Right forelimb (tissue), 1 donor: ENCODE data around the gene C5orf46.
"Not testable (repeated sequence)": the region's sequence is repeated elsewhere in the genome, so short reads cannot be mapped to it uniquely, and the experiment has no call there.

Experiments used
- DNase-seq: peaks from one replicate; pipeline ENCODE4 v3.0.0-alpha.2; 2018

Gene C5orf46

DNA sequence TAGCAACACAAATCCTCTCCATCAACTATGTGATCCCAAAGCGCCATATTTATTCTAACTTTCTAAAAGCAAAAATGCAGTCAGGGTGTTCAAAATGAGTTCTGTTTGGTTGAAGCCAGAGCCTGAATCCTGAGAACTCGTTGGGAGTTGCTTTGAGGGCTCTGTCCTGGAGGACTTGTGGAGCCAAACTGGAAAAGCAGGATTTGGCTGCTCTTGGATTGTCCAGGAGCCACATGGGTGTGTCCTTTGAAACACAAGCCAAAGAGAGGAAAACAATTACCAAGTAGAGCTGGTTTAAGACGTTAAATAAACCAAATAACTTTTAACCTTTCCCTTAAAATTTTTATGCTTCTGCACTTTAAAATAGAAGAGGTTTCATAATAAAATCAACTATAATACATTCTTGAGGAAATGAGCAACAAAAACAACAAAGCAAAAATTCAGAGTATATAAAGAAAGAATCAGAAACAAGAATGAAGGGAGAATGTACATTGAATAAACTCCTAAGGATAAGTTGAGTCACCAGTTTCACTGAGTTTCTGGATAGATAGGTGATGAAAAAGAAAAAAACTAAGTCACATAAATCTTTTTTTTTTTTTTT is 13.5 kb downstream of the C5orf46 start:
- no peak for DNase-seq

DNA sequence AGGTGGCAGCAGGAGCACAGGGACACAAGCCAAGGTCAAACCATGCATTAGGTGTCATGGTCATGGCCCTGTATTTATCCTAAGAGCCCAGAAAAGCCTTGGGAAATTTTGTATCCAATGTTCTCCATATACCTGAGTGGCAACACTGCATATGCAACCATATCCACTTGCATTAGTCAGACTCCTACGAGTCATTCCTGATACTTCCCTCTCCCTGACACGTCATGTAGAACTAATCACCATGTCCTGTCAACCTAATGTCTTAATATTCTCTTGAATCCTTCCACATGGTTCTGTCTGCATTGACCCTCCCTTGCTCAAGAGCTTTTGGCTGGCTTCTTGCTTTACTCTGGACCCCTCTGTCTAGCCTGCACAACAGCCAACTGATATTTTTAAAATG is 18.4 kb downstream of the C5orf46 start:
- DNase-seq = no peak

DNA sequence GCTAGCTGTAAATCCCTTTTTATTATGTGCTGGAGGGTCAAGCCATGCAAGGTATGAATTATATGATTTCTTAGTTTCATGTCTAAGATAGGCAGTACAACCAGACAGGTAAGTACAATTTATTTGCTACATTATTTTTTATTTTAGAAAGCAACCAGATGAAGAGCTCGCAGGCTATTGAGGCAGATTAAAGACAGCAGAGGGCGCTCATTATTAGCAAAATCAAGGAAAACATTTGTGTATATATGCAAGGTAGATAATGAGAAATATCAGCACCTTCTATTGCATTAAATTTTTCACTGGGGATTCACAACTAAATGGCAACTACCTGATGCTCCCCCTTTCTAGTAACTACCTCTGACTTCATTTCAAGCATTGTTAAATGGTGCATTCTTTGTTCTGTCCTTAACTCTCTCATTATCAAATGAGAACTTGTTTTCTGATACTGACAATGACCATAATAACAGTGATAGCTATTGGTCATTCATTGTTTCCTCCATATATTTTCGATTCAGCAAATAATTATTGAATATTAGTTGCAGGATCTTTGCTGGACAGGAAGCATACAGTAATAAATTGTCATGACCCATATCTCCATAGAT is 19.2 kb downstream of the C5orf46 start:
- no peak for DNase-seq

DNA sequence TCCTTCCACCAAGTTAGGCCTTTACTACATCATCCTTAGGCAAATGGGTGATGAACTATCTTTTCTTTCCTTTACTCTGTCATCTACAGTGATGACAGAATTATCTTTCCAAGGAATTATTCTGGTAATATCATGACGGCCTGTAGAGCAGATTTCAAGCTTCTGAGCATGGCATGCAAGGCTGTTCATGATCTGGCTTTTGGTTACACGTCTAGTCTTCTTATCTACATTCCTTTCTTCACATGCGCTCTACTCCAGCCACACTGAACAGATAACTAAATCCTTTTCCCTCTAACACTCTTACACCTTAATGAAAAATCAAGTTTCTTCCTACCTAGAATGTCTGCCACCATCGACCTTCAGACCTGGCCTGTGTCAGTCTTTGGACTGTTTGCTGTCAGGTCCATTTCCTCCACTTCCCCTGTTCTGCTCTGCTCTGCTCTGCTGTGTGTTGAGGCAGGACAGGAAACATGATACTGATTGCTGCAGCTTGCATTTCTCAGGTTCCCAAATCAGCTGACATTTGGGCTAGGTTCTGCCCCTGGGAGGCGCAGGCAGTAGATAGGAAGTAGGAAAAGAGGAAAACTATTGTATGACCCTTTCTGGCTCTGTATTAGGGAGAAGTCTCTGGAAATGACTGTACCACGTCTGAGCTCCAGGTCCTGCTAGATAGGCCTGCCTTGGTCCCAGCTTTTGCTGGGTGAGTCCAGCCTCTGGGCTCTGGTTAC is 23.6 kb downstream of the C5orf46 start:
- no peak for DNase-seq

DNA sequence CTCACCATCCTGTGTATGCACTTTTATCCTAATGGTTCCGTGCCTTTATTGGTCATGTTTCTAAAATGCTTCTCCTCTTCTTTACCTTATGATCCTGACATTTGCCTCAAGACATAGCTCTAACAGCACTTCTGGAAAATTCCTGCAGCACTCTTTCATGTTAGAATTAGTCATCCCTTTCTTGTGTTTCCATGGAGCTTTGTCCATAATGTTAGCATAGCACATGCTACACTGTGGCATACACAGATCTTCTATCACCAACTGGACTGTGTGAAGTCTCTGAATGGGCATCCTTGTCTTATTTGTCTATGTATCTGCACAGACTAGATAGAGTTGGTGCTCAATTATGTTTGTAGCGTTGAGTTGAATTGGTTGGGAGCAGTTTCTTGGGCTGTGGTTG is 25.9 kb downstream of the C5orf46 start:
- no peak for DNase-seq

DNA sequence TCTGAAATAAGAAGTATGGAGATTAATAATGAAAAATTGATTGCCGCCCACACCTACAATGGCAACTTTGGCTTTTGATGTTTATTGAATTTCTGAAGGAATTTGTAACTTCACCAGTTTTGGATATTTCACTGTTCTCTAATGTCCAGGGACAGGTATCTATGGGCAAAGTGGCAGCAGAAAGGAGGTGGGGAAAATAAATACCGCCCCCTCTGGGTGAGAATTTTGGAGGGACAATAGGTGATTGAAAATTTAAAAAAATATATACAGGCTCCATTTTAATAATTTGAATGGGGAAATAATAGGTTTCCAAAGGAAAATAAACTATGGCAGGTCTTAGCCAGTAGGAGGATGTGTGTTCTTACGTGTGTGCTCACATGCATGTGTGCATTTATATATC is 26.6 kb downstream of the C5orf46 start:
- no peak for DNase-seq

DNA sequence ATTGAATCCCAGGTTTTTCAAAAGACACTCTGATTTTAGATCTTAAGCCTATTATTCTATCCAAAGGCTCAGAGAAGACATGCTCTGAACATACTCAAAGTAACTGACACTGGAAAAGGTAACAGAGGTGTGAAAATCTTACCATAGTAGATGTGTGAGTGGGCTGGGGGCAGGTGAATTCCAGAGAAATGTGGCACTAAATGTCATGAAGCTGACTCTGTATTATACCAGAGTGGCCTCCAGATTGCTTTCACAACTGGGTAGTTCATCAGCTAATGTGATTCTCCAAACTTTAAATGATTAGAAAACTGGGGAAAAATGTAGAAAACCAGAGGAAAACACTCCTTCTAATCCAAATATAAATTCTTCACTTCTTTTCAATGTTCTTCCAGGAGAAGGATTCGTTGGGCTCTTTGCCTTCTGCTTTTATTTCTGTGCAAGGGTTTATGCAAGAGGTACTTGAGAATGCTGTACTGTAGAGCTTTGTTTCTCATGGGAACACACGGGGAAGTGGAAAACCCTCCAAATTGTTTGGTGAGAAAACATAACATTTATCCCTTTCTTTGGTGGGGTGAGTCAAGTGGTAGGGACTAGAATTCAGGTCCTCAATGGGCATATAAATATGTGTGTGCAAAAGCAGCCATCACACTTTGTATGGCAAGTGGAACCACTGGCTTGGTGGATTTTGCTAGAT is 28.1 kb downstream of the C5orf46 start, which contains the start of gene SCGB3A2:
Gene SCGB3A2 (plus strand): TSS at position 646 of the 694 bp plus-strand sequence. CDS start 93 bp downstream, outside the sequence.
- no peak for DNase-seq

DNA sequence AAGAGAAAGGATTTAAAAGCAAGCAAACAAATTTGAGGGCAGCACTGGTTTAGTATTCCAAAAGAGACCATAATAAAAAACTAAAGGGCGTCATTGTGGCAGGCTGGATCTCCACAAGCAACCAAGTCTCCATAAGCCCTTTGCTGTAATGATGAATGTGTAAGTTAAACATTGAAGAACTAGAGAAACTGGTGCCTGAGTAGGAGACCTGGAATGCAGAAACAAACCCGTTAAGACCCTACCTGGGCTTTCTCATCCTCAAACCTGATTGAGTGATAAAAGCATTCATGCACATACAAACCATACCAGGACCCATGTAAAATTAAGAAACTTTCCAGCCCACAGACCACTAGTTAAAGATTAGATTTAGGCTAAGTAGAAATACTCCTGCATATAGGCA is 29.7 kb downstream of the C5orf46 start:
- no peak for DNase-seq

DNA sequence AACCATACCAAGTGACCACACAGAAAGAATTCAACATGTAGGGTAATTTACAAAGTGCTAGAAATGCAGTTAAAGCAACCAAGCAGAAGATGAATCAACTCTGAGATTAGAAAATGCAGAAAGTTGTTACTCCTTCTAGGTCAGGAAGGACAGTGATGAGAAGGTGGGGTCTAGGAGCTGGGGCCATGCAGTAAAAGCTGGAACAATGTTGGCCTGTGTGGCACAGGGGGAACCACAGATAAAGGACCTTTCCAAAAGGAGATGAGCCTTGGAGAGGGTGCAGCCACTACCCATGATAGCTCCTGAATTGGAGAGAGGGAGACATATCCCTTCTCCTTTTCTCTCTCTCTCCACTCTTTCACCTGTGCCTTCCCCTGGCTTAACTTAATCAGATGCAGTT is 30.2 kb downstream of the C5orf46 start:
- DNase-seq = no peak

DNA sequence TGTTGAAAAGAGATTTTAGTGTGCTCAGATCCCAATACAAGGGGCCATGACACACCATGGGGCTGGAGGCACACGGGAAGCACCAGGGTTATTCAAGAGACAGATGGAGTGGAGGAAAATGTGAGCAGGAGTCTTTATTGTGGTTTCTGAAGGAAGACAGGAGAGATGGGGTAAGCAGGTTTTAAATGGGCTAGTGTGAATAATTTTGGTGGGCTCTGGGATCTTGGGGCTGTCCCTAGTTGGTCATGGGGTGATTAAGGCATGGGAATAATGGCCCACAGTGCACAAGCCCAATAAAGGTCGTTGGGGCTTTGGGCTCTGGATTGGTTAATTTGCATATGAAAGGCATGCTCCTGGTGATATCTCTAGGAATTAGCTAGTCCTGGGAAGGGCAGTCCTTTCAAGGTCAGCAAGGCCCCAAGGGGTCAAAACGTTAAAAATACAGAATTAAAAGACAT is 31.4 kb downstream of the C5orf46 start:
- no peak for DNase-seq

DNA sequence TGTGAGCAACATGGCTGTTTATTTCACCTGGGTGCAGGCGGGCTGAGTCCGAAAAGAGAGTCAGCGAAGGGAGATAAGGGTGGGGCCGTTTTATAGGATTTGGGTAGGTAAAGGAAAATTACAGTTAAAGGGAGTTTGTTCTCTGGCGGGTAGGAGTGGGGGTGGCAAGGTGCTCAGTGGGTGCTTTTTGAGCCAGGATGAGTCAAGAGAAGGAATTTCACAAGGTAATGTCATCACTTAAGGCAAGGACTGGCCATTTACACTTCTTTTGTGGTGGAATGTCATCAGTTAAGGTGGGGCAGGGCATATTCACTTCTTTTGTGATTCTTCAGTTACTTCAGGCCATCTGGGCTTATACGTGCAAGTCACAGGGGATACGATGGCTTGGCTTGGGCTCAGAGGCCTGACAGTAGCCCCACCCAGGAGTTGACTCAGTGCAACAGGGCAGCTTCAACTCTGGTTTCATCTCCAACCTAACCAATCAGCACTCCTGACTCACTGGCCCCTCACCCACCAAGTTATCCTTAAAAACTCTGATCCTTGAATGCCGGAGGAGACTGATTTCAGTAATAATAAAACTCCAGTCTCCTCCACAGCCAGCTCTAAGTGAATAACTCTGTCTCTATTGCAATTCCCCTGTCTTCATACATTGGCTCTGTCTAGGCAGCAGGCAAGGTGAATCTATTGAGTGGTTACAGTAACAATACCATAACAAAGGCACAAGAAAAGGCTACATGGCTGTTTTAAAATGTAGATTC is 32.0 kb downstream of the C5orf46 start:
- DNase-seq = not testable (repeated sequence)

DNA sequence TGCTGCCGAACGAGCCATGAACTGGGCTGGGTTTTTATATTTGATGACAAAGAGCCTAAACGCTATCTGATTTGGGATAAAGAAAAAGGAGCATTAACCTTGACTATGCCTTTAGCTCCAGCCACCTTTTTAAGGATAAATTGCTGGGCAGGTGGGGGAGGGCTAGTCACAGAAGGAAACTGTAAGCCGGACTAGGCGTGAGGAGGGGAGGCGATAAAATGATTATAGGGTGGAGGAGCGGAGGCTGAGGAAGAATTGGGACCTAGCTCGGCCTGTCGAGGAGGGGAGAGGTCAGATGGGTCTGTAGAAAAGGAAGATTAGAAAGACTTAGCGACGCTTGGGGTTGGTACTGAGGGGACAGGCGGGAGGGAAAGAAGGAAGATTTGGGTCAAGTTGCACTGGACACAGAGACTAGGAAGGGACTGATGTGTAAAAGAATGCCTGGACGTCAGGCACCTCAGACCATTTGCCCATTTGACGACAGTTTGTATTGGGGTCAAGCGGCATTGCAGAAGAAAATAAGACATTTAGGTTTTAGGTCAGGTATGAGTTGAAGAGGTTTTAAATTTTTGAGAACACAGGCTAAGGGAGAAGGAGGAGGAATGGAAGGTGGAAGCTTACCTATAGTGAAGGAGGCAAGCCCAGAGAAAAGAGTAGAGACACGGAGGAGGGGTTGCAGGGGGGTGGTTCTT is 33.4 kb downstream of the C5orf46 start:
- not testable (repeated sequence) for DNase-seq

DNA sequence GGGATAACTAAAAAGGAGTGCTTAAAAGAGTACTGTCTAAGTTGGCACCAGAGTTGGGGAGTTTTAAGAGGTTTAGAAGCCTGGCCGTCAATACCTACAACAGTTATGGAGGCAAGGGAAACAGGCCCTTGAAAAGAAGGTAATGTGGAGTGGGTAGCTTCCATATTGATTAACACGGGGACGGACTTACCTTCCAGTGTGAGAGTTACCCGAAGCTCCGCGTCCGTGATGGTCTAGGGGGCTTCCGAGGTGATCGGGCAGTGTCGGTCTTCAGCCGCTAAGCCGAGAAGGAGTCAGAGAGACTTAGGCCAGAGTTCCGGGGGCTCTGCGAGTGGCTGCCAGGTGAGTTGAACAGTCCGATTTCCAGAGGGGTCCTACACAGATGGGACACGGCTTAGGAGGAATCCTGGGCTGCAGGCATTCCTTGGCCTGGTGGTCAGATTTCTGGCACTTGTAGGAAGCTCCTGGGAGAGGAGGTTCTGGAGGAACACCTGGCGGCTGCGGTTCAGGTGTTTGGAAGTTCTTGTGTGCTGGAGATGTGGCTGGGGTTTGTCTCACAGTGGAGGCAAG is 34.3 kb downstream of the C5orf46 start:
- DNase-seq = not testable (repeated sequence)

DNA sequence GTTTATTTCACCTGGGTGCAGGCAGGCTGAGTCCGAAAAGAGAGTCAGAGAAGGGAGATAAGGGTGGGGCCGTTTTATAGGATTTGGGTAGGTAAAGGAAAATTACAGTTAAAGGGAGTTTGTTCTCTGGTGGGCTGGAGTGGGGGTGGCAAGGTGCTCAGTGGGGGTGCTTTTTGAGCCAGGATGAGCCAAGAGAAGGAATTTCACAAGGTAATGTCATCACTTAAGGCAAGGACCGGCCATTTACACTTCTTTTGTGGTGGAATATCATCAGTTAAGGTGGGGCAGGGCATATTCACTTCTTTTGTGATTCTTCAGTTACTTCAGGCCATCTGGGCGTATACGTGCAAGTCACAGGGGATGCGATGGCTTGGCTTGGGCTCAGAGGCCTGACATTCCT is 36.4 kb downstream of the C5orf46 start:
- DNase-seq = not testable (repeated sequence)

DNA sequence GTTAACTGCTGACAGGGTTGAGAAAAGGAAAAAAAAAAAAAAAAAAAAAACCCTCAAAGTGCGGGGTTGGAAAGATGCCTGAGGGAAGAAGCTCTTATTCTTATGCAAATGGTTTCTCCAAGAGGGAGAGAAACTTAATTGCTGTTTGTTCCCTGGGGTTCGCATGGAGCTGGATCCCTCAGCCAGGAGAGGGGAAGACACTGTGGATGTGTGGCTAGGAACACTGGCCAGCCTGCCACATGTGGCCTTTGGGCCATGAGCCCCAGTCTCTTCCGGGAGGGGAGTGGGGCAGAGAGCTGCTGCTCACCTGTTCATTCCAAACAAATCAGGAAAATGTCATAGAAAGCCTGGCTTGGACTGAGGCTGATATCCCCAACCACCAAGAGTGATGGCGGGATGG is 37.2 kb downstream of the C5orf46 start:
- DNase-seq = no peak

DNA sequence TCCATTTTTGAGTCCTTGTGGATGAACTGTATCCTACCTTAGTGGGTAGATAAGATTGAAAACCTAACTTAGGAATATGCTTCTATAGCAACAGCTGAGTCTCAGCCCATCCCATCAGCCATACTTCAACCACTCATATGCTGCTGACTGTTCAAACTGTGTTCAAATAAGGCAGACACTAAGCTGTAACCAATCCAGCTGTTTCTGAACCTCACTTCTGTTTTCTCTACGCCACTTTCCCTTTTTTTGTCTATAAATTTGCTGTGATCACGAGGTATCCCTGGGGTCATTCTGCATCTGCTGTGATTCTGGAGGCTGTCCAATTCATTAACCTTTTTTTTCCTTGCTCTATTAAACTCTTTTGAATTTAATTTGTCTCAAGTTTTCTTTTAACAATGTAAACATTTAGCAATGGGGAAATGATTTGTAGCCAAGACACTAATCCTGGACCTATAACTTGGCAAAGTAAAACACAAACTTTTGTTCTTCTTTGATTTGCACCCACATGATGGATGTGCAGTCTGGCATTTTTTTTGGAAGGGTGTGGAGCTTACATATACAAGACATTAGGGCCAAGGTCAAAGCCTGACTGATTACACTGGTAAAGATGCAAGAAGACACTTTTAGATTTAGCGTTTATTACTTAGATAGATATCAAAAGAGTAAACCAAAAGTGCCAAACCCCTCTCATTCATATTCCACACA is 42.7 kb downstream of the C5orf46 start:
- DNase-seq = no peak

DNA sequence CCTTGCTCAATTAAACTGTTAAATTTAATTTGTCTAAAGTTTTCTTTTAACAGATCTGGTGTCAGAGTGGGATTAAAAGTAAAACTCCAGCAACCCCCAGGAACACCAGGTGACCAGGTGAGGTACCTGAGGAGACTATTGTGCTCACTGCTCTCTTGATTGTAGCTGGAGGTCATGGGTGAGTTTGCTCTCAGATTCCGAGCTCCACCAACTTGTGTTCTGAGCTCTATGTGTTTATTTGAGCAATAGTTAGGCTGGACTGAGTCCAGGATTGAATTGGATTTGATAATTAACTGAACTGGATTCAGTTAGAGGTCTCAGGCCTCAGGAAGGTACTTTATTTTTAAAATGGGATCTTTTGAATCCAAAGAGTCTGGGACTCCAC is 45.7 kb downstream of the C5orf46 start:
- DNase-seq = no peak

DNA sequence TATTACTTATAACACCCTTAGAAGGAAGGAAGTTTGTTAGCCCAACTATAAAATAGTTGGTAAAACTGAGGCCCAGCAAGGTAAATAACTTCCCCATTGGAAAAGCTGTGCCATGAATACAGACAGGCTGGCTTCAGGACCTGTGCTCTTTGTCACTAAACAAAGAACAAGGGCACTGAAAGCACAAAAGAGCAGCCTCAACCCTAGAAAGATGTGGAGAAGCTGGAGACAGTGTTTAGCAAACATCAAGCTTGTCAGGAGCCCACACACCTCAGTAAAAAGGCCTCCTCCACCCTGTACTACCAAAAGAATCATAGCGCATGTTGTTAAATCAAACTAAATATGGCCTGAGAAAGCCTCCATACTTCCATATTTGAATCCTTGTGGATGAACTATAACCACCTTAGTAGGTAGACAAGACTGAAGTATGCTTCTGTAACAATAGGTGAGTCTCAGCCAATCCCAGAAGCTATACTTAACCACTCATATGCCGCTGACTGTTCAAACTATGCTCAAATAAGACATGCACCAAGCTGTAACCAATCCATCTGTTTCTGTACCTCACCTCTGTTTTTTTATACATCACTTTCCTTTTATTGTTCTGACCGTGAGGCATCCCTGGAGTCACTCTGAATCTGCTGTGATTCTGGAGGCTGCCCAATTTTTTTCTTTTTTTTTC is 46.2 kb downstream of the C5orf46 start:
- DNase-seq = no peak

DNA sequence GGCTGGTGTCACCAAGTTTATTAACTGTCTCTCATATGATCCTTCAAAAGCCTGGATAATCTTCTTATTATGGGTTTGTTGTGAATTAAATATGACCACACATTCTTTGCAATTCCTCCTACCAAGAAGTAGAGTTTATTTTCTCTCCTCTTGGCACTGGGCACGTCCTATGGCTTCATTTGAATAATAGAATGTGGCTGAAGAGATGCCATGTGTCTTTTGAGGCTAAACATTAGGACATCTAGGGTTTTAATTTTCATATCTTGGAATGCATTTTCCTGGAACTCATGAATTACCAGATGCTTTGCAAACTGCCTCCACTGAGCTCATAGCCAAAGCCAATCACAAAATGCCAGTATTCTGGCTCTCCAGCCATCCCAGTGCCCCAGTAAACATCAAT is 47.8 kb downstream of the C5orf46 start:
- no peak for DNase-seq

DNA sequence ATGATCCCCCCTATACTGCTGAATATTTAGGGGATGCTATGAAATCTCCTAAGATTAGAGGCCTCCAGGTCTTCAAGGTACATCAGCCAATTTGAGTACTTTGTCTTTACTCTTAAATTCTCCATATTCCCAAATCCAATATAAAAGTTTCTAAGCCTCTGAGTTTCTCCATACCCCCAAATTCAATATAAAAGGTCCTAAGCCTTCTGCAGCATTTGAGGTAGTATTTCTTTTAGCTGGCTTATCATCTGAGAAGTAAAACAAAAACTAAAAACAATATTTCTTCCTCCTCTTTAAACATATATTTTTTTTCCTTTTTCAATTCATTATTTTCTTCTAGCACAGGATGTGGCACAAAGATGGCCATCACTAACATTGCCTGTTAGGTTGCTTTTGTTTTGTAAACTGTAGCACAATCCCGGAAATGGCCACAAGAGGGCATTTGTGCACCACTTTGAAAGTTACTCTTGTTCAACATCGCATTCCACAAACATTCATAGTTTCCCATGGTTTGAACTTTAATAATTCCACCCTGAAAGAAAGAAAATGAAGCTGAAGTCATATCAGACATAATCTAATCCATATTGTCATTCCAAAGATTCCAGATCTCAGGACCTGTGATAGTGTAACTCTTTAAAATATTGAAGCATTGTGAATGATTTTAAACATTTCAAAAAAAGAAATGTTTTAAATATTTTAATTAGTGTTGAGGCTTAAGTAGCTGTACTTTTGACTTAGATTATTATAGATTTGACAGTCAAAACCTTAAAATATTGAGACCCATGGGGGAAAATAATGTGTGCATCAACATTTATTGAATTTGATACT is 48.8 kb downstream of the C5orf46 start:
- peak; percentile 68 for DNase-seq
